ENCODE data around the gene ENDOU.

The ENDOU gene

GRCh38 chr12:47757840-47758583 lies 32.7 kb upstream of the ENDOU start:
- in situ Hi-C loops (cut with MboI; ENCODE audit: low sequenced_read_pairs) = no loop called here

DNA sequence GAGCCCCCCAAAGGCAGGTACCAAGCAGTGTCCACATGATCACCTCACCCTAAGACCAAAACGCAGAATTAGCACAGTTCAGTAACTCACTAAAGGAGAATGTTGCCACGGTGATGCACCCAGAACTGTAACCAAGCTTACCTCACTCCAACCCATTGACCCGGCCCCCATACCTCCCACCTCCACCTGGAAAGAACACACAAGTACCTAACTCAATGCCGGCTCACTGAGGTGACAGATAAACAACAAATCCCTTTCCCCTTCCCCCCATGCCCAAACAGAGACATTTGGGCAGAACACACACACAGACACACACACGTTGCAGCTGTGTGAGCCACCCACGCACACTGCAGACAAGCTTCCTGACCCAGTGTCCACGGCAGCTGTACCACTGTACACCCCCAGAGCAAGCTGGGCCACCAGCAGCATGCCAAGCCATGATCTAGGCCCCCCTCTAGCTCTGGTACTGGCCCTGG lies 32.1 kb upstream of the ENDOU start:
- in situ Hi-C loops (cut with MboI; ENCODE audit: low sequenced_read_pairs) = no loop called here

GRCh38 chr12:47755655-47756562 lies 30.6 kb upstream of the ENDOU start:
- in situ Hi-C loops (cut with MboI; ENCODE audit: low sequenced_read_pairs) = no loop called here

DNA sequence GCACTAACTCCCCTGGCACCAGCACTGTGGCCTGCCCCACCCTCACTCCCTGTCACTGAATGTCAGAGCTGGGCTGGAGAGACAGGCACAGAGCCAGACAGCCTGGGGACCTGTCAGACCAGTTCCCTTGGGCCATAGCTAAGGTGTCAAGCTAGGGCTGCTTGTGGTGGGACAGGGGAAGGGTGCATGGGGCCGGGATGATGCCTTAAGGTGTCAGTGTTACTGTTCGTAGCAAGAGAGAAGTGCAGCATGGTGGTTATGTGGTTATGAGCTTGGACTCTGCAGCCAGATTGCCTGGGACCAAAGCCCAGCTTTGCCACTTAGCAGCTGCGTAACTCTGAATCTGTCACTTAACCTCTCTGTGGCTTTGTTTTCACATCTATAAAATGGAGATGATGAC lies 29.6 kb upstream of the ENDOU start:
- in situ Hi-C loops (cut with MboI; ENCODE audit: low sequenced_read_pairs) = no loop called here

DNA sequence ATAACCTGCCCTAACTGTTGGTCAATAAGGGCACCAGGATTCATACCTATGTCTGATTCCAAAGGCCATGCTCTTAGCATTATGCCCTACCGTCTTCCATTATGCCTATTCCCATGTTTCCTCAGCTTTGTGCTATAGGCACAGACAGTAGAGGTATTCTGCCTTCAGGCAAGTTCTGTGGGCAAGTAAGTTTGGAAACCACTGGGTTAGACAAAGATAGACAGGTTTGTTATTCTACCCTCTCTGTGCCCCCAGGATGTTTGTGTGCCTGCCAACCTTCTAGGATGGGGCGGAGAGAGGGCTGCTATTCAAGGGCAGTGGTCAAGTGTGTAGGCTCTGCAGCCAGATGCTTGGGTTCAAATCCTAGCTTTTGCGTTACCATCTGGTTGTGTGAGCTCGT lies 28.8 kb upstream of the ENDOU start:
- in situ Hi-C loops (cut with MboI; ENCODE audit: low sequenced_read_pairs) = no loop called here

DNA sequence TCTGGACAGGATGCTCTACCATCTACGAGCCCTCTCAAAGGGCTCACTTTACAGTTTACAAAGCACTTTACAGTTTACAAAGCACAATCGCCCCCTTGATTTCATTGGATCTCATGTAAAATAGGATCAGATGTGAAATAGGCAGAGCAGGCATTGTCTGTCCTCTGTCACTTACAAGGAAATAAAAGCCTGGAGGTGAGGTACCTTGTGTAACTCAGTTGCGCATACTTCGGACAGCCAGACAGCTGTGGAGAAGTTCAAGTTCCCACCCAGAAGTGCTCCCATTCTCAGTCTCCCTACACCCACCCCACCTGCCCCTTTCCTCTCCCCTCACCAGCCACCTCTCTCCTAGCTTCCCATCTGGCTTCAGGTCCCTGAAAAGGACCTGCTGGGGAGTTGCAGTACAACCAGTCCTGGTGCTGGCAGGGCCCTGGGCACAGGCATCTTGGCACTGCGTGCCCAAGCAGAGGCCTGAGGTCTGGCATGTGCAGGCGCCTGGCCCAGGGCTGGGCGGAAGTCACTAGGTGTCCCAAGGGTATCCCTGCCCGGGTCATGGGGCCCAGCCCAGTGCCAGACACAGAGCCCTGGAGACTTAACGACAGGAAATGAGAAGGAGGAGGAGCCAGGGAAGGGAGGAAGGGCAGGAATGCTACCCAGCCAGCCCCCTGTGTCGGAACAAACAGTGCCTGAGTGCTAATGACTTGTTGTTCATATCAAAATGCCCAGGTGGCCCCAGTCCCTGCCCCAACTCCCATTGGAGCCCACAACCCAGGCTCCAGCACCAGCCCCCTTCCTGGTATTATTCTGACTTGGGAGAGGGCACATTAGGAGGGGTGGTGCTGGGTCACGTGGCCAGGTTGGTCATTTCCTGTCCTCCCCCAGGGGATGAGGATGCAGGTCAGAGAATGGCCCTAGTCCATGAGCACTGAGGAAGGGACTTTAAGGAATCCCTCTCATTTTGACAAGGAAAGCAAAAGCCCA lies 28.0 kb upstream of the ENDOU start:
- in situ Hi-C loops (cut with MboI; ENCODE audit: low sequenced_read_pairs) = no loop called here

DNA sequence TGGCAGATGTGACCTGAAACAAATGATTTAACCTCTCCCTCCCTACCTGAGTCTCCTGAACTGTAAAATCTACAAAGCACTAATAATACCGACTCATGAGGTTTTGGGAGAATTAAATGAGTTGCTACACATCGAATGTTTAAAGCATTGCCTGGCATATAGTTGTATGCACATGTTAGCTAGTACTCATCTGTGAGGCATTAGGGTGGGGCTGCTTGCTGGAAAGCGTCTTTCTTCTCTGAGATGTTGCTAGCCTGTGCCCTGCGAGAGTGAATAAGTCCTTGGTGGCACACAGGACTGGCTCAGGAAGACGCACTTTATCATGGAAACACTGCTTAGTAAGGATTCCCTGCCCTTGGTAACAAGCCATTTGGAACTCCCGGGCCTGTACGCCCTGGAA lies 27.3 kb upstream of the ENDOU start:
- in situ Hi-C loops (cut with MboI; ENCODE audit: low sequenced_read_pairs) = no loop called here

DNA sequence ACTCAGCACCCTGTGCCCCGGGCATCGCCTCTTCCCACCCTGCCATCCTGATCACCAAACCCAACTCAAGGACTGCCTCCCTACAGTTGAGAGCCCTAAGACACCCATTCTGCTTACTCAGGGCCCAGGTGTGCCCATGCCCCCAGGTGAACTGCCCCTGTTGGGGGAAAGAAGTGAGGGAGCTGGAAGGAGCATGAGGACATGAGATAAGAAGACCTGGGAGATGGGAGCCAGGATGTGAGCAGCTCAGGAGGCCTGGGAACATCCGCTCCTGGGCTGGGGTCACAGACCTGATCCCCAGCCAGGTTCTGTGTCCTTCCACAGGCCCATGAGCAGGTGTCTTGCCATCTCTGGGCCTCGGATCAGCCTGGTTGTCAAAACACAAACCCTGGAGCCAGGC lies 26.8 kb upstream of the ENDOU start:
- in situ Hi-C loops (cut with MboI; ENCODE audit: low sequenced_read_pairs) = no loop called here

GRCh38 chr12:47751561-47751960 lies 26.3 kb upstream of the ENDOU start:
- in situ Hi-C loops (cut with MboI; ENCODE audit: low sequenced_read_pairs) = no loop called here

DNA sequence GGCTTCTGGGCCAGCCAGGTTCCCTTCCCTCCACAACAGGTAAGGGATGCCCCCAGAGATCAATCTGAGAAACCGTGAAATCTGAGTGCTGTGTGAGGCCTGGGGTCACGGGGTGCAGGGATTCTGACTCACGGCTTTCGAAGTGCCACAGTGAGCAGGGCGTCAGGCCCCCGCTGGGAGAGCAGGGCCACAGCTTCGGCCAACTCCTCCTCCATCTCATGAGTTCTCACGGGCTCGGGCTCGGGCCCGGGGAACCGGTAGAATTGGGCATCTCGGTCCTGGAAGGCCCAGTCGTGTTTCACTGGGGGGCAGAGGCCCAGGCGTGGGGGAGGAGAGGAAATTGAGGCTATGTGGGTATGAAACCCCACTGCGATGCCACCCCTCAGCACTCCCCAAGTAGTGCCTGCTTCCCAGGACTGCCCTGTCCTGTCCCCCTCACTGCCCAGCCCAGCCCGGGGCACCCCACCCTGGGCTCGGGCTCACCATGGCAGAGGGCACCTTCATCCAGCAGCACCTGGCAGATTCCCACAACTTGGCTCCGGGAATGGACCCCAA lies 25.7 kb upstream of the ENDOU start:
- in situ Hi-C loops (cut with MboI; ENCODE audit: low sequenced_read_pairs) = no loop called here

- in situ Hi-C loops (cut with MboI; ENCODE audit: low sequenced_read_pairs) = no loop called here
These were observed 25.0 kb upstream of the ENDOU start for GRCh38 chr12:47750229-47750798.

DNA sequence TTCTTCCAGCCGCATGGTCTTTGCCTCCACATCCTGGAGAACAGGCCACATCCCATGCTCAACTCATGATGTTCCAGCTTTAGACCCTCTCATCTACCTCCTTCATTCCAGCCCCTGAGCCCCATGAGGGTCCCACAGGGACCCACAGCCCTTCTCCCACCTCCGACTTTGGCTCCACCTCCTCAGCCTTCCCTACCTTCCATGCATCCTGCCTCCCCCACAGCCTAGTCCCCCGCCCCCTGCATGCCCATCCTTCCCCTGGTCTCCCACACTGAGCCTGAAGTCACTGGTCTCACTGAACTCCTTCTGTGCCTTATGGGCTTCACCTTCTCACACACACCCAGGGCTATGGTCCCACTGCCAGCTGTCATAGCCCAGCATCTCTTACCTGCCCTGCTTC lies 23.6 kb upstream of the ENDOU start:
- in situ Hi-C loops (cut with MboI; ENCODE audit: low sequenced_read_pairs) = no loop called here

DNA sequence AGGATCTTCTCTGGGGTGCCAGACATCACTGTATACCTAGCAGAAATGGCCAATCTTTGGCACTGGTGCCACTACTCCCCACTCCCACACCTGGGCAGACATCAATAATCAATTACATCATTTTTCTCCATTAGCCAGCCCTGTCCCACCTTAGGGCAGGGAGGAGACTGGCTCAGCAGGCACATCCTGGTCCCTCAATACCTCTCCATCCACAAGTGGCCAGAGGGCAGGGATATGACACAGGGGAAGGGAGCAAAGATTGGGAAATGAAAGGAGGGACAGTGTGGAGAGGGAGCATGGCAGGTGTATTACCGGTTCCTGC lies 23.2 kb upstream of the ENDOU start:
- in situ Hi-C loops (cut with MboI; ENCODE audit: low sequenced_read_pairs) = no loop called here

GRCh38 chr12:47747596-47748506 lies 22.6 kb upstream of the ENDOU start:
- in situ Hi-C loops (cut with MboI; ENCODE audit: low sequenced_read_pairs) = no loop called here

- in situ Hi-C loops (cut with MboI; ENCODE audit: low sequenced_read_pairs) = no loop called here
These were observed 21.8 kb upstream of the ENDOU start for GRCh38 chr12:47747126-47747525.

- in situ Hi-C loops (cut with MboI; ENCODE audit: low sequenced_read_pairs) = no loop called here
These were observed 21.2 kb upstream of the ENDOU start for GRCh38 chr12:47746523-47746922.

DNA sequence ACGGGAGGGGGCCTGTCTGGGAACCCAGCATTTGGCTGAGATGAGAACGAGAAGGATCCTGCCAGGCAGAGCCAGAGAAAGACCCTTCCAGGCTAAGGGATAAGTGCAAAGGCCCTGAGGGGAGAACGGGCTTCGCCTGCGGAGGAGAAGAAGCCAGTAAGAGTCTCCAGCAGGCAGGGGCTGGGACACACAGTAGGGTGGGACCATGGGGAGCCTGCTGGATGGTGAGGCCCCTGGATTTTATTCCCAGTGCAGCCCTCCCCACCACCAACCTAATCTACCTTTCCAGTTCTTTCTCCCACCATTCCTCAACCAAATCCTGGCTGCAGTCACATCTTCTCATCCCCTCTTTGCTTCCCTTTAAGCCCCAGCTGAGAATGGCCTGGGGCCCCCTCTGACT lies 20.8 kb upstream of the ENDOU start:
- in situ Hi-C loops (cut with MboI; ENCODE audit: low sequenced_read_pairs) = no loop called here

GRCh38 chr12:47745485-47746041 lies 20.3 kb upstream of the ENDOU start:
- in situ Hi-C loops (cut with MboI; ENCODE audit: low sequenced_read_pairs) = no loop called here

GRCh38 chr12:47744778-47745436 lies 19.6 kb upstream of the ENDOU start:
- in situ Hi-C loops (cut with MboI; ENCODE audit: low sequenced_read_pairs) = no loop called here

Data from hTERT RPE-1 (cell line).